HepG2 (cell line): ENCODE data around the gene SELENOT. TPM values are rescaled to one million over a fixed set of nuclear protein-coding genes. Genes with fewer than 3 reads are reported as not detected.

Experiments
- ATF7 ChIP-seq, 2 experiments: fragments of 450-650 bp in 1 of 2; sonication (generic) in 1 of 2; formaldehyde crosslinking in 1 of 2; IDR thresholded peaks; 2 replicates each; pipeline versions ENCODE4 v1.4.0 to v1.6.1; 2016 to 2020; ENCODE audit warnings: antibody characterized with exemption in 1 of 2, mild to moderate bottlenecking in 1 of 2, missing genetic modification reagents in 1 of 2
- FOXP1 ChIP-seq, 2 experiments: fragments of 450-650 bp in 1 of 2; IDR thresholded peaks; 2 replicates each; pipeline ENCODE4 v1.6.1; 2017 to 2018; ENCODE audit warnings: antibody characterized with exemption in 1 of 2
- HINFP ChIP-seq: sonication (generic); formaldehyde crosslinking; IDR thresholded peaks from 2 replicates; pipeline ENCODE4 v1.4.0; 2020; ENCODE audit warnings: low read depth, mild to moderate bottlenecking, missing genetic modification reagents
- KDM2A ChIP-seq: sonication (generic); formaldehyde crosslinking; IDR thresholded peaks from 2 replicates; pipeline ENCODE4 v1.4.0; 2020; ENCODE audit warnings: low read depth, missing genetic modification reagents, borderline replicate concordance
- MLXIP ChIP-seq: sonication (generic); formaldehyde crosslinking; IDR thresholded peaks from 2 replicates; pipeline ENCODE4 v1.9.0; 2021; ENCODE audit warnings: missing genetic modification reagents, borderline replicate concordance
- MXD3 ChIP-seq: IDR thresholded peaks from 2 replicates; pipeline ENCODE4 v1.6.1; 2016; ENCODE audit warnings: mild to moderate bottlenecking, missing biosample characterization, missing genetic modification reagents
- MYPOP ChIP-seq: sonication (generic); formaldehyde crosslinking; IDR thresholded peaks from 2 replicates; pipeline ENCODE4 v1.8.1; 2023; ENCODE audit warnings: mild to moderate bottlenecking, moderate library complexity, missing genetic modification reagents
- NONO ChIP-seq, 2 experiments: fragments of 450-650 bp in 1 of 2; sonication (generic) in 1 of 2; formaldehyde crosslinking in 1 of 2; IDR thresholded peaks in 1 of 2; conservative IDR thresholded peaks in 1 of 2; 2 replicates each; pipeline versions ENCODE4 v1.6.1 to v1.8.0; 2017 to 2022; ENCODE audit warnings: mild to moderate bottlenecking in 1 of 2, missing genetic modification reagents in 1 of 2, moderate library complexity in 1 of 2
- RAD51 ChIP-seq: fragments of 450-650 bp; IDR thresholded peaks from 2 replicates; pipeline ENCODE4 v1.6.1; 2016; ENCODE audit warnings: borderline replicate concordance
- THRA ChIP-seq: sonication (generic); formaldehyde crosslinking; IDR thresholded peaks from 2 replicates; pipeline ENCODE4 v1.4.0; 2020; ENCODE audit warnings: missing genetic modification reagents, borderline replicate concordance
- YEATS4 ChIP-seq: sonication (generic); formaldehyde crosslinking; IDR thresholded peaks from 2 replicates; pipeline ENCODE4 v1.4.0; 2020; ENCODE audit warnings: missing genetic modification reagents, borderline replicate concordance
- ZNF205 ChIP-seq: IDR thresholded peaks from 2 replicates; pipeline ENCODE4 v1.6.1; 2018; ENCODE audit warnings: missing biosample characterization, missing genetic modification reagents
- ZNF512 ChIP-seq: sonication (generic); formaldehyde crosslinking; IDR thresholded peaks from 2 replicates; pipeline ENCODE4 v1.4.0; 2020; ENCODE audit warnings: mild to moderate bottlenecking, missing genetic modification reagents
- ZNF558 ChIP-seq: sonication (generic); formaldehyde crosslinking; IDR thresholded peaks from 2 replicates; pipeline ENCODE4 v1.9.0; 2022; ENCODE audit warnings: mild to moderate bottlenecking, missing genetic modification reagents, borderline replicate concordance
- ZNF619 ChIP-seq: sonication (generic); formaldehyde crosslinking; IDR thresholded peaks from 2 replicates; pipeline ENCODE4 v1.4.0; 2020; ENCODE audit warnings: mild to moderate bottlenecking, missing genetic modification reagents
- ZSCAN29 ChIP-seq: sonication (generic); formaldehyde crosslinking; conservative IDR thresholded peaks from 2 replicates; pipeline ENCODE4 v1.4.0; 2020; ENCODE audit warnings: mild to moderate bottlenecking, missing genetic modification reagents
- polyA plus RNA-seq, 8 experiments: library from polyadenylated mRNA; depleted of rRNA in 3 of 8; stranded (reverse) in 7 of 8; unstranded in 1 of 8; fragments of >200 nt; fragmentation: Illumina TruSeq in 4 of 8; extraction: Trizol in 4 of 8; gene quantifications; 2 replicates each; pipeline versions ENCODE4 v1.2.1 to v1.2.3, GENCODE V29; 2011 to 2016; ENCODE audit warnings: low read depth in 4 of 8, missing spikeins in 1 of 8, mixed read lengths in 1 of 8; ENCODE audit not compliant: insufficient read depth in 1 of 8
- total RNA-seq, 5 experiments: library from RNA; depleted of rRNA; stranded (reverse); fragments of >200 nt; fragmentation: Illumina TruSeq; extraction: Trizol; gene quantifications; 2 replicates each; pipeline ENCODE4 v1.2.3, GENCODE V29; 2016; ENCODE audit warnings: low read depth in 1 of 5

The SELENOT gene
- total and polyA plus RNA-seq, 2 of the 13 experiments (the other 11 are each of a cell fraction or from before 2014, with no cell fraction given): 122 to 273 TPM

GRCh38 chr3:150603153-150603979 is at the start of gene SELENOT (continued):
- TF ChIP-seq MXD3 (CRISPR knock-in tag) (peak; percentile 90), FOXP1 (IDR thresholded peaks at IDR 0.05) (no peak), FOXP1 (CRISPR knock-in tag; IDR thresholded peaks at IDR 0.05) (no peak; the same call in 1 of the 2 replicates), MLXIP (CRISPR knock-in tag) (peak; percentile 54; the same call in 1 of the 2 replicates), ZNF205 (CRISPR knock-in tag) (no peak; the same call in none of the 2 replicates), KDM2A (peak; percentile 80; the same call in 1 of the 2 replicates), YEATS4 (CRISPR knock-in tag) (peak; percentile 91), ZNF512 (no peak), HINFP (no peak; the same call in 1 of the 2 replicates), ZNF558 (CRISPR knock-in tag) (peak; percentile 91), MYPOP (CRISPR knock-in tag) (peak; percentile 22), NONO (IDR thresholded peaks at IDR 0.05) (no peak), NONO (CRISPR knock-in tag; conservative IDR thresholded peaks at IDR 0.05) (peak; percentile 78), ZNF619 (CRISPR knock-in tag) (peak; percentile 94; the same call in 1 of the 2 replicates), RAD51 (no peak), ZSCAN29 (CRISPR knock-in tag) (peak; percentile 79; the same call in 1 of the 2 replicates), THRA (CRISPR knock-in tag) (peak; percentile 51; the same call in 1 of the 2 replicates), ATF7 (IDR thresholded peaks at IDR 0.05) (no peak), ATF7 (CRISPR knock-in tag; IDR thresholded peaks at IDR 0.05) (peak; percentile 47; the same call in 1 of the 2 replicates)
